Subcutaneous preadipocyte (primary cell): ENCODE results near the gene DENND5A. TPM values are rescaled to one million over a fixed set of nuclear protein-coding genes. Genes with fewer than 3 reads are reported as not detected.

Experiments used
- small RNA-seq: library from RNA; depleted of rRNA; stranded (forward); fragments of <200 nt; gene quantifications from one replicate; pipeline ENCODE3, GENCODE V24; 2012
- total RNA-seq: library from RNA; depleted of rRNA; stranded (reverse); fragments of >200 nt; gene quantifications from 2 replicates; pipeline ENCODE4 v1.2.3, GENCODE V29; 2012

Gene DENND5A
- total RNA-seq = 152 and 157 TPM in 2 replicates

GRCh38 chr11:9265211-9266131 lies at the start of gene DENND5A:
DENND5A (minus strand) TSS chr11:9265350; CDS start chr11:9265069, 281 bp downstream.

DNA sequence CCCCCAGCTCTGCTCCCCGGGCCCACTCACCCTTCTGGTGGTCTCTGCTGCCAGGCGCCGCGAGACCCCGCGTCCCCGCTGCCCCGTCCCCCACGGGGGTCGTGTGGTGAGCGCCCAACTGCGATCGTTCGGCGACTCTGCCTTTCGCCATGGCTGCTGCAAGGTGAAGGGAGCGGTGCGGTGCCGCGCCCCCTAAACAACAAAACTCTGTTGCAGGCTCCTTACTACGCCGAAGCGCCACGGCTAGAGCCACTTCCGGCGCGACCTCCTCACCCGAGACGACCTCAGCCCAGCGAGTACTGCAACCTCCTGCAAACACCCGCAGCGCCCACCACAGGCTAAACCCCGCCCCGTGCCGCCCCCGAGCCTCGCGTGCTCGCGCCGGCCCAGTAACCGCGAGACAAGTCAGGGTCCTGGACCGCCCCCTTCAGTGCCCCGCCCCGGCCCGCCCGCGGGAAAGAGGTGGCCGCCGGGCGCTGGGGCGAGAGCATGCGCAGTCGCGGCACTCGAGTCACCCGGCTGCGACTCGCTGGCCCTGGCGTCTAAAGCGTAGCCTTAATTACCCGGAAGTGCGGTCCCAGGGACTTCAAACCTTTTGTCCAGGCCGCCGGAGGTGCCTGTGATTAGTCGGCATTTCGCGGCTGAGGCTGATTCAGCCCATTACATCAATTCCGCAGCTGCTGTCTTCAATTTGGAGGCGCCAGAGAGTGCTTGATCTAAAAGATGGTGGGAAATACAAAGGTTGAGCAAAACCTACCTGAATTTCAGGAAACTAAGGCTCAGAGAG lies 49.3 kb upstream of the DENND5A start, which contains the start of gene TMEM41B:
Gene TMEM41B, minus strand, starts transcription at position 303 of the 787 bp plus-strand sequence. Its CDS starts 152 bp downstream, at position 151.

GRCh38 chr11:9091044-9091922 lies 173.9 kb downstream of the DENND5A start, which contains the start of gene SCUBE2:
SCUBE2 (minus strand) TSS chr11:9091599; CDS start chr11:9091528, 71 bp downstream.

Small RNA genes within 50 kb of the gene (small RNA-seq; reads per million reads assigned to genes)
- not detected for gene MIR5691
- not detected for gene RF00017

Other genes starting within 250 kb of the DENND5A start
- gene SCUBE2, start 173.8 kb downstream of the DENND5A start, total RNA-seq = 0.20 and 0.73 TPM in 2 replicates
- 27.2 and 37.1 TPM in 2 replicates for gene TMEM41B, start 49.2 kb upstream of the DENND5A start, total RNA-seq
- gene IPO7, start 119.3 kb upstream of the DENND5A start, total RNA-seq = 211 and 239 TPM in 2 replicates
- gene ZNF143, start 195.7 kb upstream of the DENND5A start, total RNA-seq = 21.3 and 26.6 TPM in 2 replicates